DOHH2 (cell line): Measurements from ENCODE around the gene PLB1.

ENCODE experiments used
- H3F3A ChIP-seq: fragments of 200-600 bp; sonication (generic), shearing (Covaris generic); 2 replicates; pipeline ENCODE4 v1.6.0; 2016; ENCODE audit warnings: antibody characterized with exemption, mild to moderate bottlenecking; ENCODE audit not compliant: control insufficient read depth, insufficient read depth
- H3K27ac ChIP-seq: fragments of 200-600 bp; sonication (generic); 2 replicates; pipeline ENCODE4 v1.5.1; 2014; ENCODE audit warnings: low read depth, mild to moderate bottlenecking, low read length, moderate library complexity
- H3K27me3 ChIP-seq: fragments of 200-600 bp; sonication (generic); 2 replicates; pipeline ENCODE4 v1.6.1; 2014; ENCODE audit warnings: mild to moderate bottlenecking, low read length, mixed read lengths; ENCODE audit not compliant: control insufficient read depth
- H3K36me3 ChIP-seq: fragments of 200-600 bp; sonication (generic); 2 replicates; pipeline ENCODE4 v1.6.1; 2014; ENCODE audit warnings: mild to moderate bottlenecking, low read length, moderate library complexity, mixed read lengths; ENCODE audit not compliant: control insufficient read depth
- H3K4me1 ChIP-seq: fragments of 200-600 bp; sonication (generic); 2 replicates; pipeline ENCODE4 v1.6.1; 2014; ENCODE audit warnings: mild to moderate bottlenecking, low read length, mixed read lengths; ENCODE audit not compliant: control insufficient read depth
- H3K4me2 ChIP-seq: fragments of 200-600 bp; sonication (generic); 2 replicates; pipeline ENCODE4 v1.6.0; 2014; ENCODE audit warnings: mild to moderate bottlenecking, low read length, moderate library complexity
- H3K4me3 ChIP-seq: fragments of 200-600 bp; sonication (generic); 2 replicates; pipeline ENCODE4 v1.5.1; 2014; ENCODE audit warnings: mild to moderate bottlenecking, low read length, mixed read lengths
- H3K79me2 ChIP-seq: fragments of 200-600 bp; sonication (generic); 2 replicates; pipeline ENCODE4 v1.6.1; 2014; ENCODE audit warnings: mild to moderate bottlenecking, low read length, mixed read lengths; ENCODE audit not compliant: control insufficient read depth
- H3K9me2 ChIP-seq: fragments of 200-600 bp; sonication (generic); replicated peaks from 2 replicates; pipeline ENCODE4 v1.6.1; 2014; ENCODE audit warnings: mild to moderate bottlenecking, low read length, mixed read lengths; ENCODE audit not compliant: control insufficient read depth
- H3K9me3 ChIP-seq: fragments of 200-600 bp; sonication (generic); 2 replicates; pipeline ENCODE4 v1.6.1; 2014; ENCODE audit warnings: antibody characterized with exemption, low read length, mixed read lengths; ENCODE audit not compliant: control insufficient read depth, insufficient read depth
- H4K20me1 ChIP-seq: fragments of 200-600 bp; sonication (generic); 2 replicates; pipeline ENCODE4 v1.6.0; 2014; ENCODE audit warnings: low read depth, mild to moderate bottlenecking, antibody characterized with exemption, low read length, moderate library complexity; ENCODE audit not compliant: control insufficient read depth, insufficient read depth
- CTCF ChIP-seq: fragments of 200-600 bp; sonication (generic); IDR thresholded peaks from one replicate; pipeline ENCODE4 v1.5.1; 2014; ENCODE audit warnings: antibody characterized with exemption, mild to moderate bottlenecking, low read depth, low read length; ENCODE audit not compliant: poor library complexity, severe bottlenecking
- EZH2phosphoT487 ChIP-seq: fragments of 200-600 bp; sonication (generic); IDR thresholded peaks from 2 replicates; pipeline ENCODE4 v1.6.1; 2017; ENCODE audit warnings: borderline replicate concordance, mild to moderate bottlenecking, antibody characterized with exemption, low read length, moderate library complexity, mixed read lengths

Gene PLB1

GRCh38 chr2:28495551-28496250 is at the start of gene PLB1:
Gene PLB1 (plus strand): TSS chr2:28496060. CDS start chr2:28496115, 55 bp downstream.
- H3K79me2 ChIP-seq, result no peaks in the 10 kb centered on the region
- H4K20me1 ChIP-seq, result no peaks in the 10 kb centered on the region
- peaks cover 14% of the 10 kb centered on the region for H3K27me3 ChIP-seq
- no peaks in the 10 kb centered on the region for H3F3A ChIP-seq
- H3K27ac ChIP-seq, result no peak within 1 kb of the TSS
- H3K9me2 ChIP-seq, result no peaks in the 10 kb centered on the region
- H3K4me3 ChIP-seq, result no peak within 1 kb of the TSS
- no peak for TF ChIP-seq CTCF
- no peak for TF ChIP-seq EZH2phosphoT487
- no peaks in the 10 kb centered on the region for H3K4me1 ChIP-seq
- H3K4me2 ChIP-seq, result no peak within 1 kb of the TSS
- H3K9me3 ChIP-seq, result no peaks in the 10 kb centered on the region
- H3K36me3 ChIP-seq, result no peaks in the 10 kb centered on the region

- no peaks in the 10 kb centered on the region for H4K20me1 ChIP-seq
- H3K4me1 ChIP-seq, result no peaks in the 10 kb centered on the region
- no peaks in the 10 kb centered on the region for H3F3A ChIP-seq
- no peaks in the 10 kb centered on the region for H3K79me2 ChIP-seq
- no peak overlapping the region for H3K4me2 ChIP-seq
- H3K36me3 ChIP-seq, result no peaks in the 10 kb centered on the region
- H3K27me3 ChIP-seq, result peaks cover 6% of the 10 kb centered on the region
- H3K9me2 ChIP-seq, result no peaks in the 10 kb centered on the region
- TF ChIP-seq EZH2phosphoT487 (no peak), CTCF (no peak)
- H3K9me3 ChIP-seq, result no peaks in the 10 kb centered on the region
- H3K4me3 ChIP-seq, result no peak overlapping the region
- no peak overlapping the region for H3K27ac ChIP-seq
Observed at GRCh38 chr2:28446531-28446930, 49.3 kb upstream of the PLB1 start.

GRCh38 chr2:28447086-28447485 is 48.8 kb upstream of the PLB1 start:
- Histone ChIP-seq H3K4me1 (no peaks in the 10 kb centered on the region), H3K4me3 (no peak overlapping the region)
- TF ChIP-seq CTCF (no peak), EZH2phosphoT487 (no peak)

More at GRCh38 chr2:28447086-28447485, 48.8 kb upstream of the PLB1 start:
- Histone ChIP-seq H3K27me3 (peaks cover 6% of the 10 kb centered on the region), H3K36me3 (no peaks in the 10 kb centered on the region), H3K9me3 (no peaks in the 10 kb centered on the region), H3K27ac (no peak overlapping the region), H3K79me2 (no peaks in the 10 kb centered on the region), H4K20me1 (no peaks in the 10 kb centered on the region), H3K4me2 (no peak overlapping the region), H3K9me2 (no peaks in the 10 kb centered on the region), H3F3A (no peaks in the 10 kb centered on the region)
